HG03025 (cell line): Measurements from ENCODE around the gene SIK1.
"Not testable (repeated sequence)": the region's sequence is repeated elsewhere in the genome, so short reads cannot be mapped to it uniquely, and the experiment has no call there.

Source experiments
- ATAC-seq: cut with Tn5 transposase; IDR thresholded peaks from one replicate; pipeline ENCODE4 v1.9.1; 2021; ENCODE audit warnings: mild to moderate bottlenecking, moderate library complexity; ENCODE audit not compliant: unreplicated experiment, low FRiP score

SIK1 gene

DNA sequence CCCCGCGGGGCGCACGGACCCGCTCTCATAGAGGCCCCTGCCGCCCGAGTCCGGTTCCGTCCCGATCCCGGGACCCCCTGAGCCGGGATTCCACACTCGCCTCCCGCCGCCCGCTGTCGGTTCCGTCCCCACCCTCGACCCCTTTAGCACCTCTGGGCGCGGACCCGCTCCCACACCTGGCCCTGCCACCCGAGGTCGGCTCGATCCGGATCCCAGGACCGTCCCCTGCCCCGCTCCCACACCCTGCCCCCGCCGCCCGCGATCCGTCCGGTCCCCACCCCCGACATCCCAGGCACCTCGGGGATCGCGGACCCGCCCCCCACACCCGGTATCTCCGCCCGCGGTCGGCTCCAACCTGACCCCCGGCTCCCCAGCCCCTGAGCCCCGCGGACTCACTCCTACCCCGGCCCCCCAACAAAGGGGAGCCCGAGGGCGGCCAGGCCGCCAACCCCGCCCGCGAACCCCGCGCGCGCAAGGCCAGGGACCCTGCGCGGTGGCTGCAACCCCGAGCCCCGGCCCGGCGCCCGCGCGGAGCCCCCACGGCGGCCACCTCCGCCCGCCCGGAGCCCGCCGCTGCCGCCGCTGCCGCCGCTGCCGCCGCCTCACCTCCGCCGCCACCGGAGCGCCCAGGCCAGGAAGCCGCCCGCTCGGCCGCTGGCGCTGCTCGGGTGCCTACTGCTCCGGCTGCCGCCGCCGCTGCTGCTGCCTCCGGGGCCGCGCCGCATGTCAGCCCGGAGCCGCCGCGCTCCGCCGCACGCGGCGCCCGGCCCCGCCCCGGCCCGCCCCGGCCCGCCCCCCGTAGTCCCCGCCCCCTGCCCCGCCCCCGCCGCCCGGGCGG, at the start of gene SIK1:
SIK1 (minus strand) TSS at position 728 of the 838 bp plus-strand sequence. CDS start 953 bp downstream, outside the sequence.
- ATAC-seq: peak; percentile 35

DNA sequence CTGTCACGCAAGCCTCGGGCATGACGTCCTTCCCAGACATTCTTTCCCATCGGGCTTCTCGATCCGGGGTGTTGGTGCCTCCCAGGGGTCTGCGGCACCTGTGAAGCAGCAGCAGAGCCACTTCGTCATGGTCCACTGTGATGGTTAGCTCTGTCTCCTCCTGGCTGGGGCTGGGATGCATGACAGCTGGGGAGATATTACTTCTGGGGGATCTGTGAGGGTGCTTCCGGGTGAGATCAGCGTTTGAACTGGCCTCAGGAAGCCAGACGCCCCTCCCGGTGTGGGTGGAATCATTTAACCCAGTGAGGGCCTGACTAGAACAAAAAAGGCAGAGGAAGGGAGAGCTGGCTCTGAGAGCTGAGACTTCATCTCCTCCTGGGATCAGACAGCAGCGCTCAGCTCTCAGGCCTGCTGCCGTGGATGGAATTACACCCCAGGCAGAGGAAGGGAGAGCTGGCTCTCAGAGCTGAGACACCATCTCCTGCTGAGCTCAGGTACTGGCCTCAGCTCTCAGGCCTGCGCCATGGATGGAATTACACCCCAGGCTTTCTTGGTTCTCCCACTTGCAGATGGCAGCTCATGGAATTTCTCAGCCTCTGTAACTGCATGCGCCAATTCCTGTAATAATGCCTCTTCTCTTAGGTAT, 44.8 kb upstream of the SIK1 start:
- ATAC-seq: not testable (repeated sequence)

DNA sequence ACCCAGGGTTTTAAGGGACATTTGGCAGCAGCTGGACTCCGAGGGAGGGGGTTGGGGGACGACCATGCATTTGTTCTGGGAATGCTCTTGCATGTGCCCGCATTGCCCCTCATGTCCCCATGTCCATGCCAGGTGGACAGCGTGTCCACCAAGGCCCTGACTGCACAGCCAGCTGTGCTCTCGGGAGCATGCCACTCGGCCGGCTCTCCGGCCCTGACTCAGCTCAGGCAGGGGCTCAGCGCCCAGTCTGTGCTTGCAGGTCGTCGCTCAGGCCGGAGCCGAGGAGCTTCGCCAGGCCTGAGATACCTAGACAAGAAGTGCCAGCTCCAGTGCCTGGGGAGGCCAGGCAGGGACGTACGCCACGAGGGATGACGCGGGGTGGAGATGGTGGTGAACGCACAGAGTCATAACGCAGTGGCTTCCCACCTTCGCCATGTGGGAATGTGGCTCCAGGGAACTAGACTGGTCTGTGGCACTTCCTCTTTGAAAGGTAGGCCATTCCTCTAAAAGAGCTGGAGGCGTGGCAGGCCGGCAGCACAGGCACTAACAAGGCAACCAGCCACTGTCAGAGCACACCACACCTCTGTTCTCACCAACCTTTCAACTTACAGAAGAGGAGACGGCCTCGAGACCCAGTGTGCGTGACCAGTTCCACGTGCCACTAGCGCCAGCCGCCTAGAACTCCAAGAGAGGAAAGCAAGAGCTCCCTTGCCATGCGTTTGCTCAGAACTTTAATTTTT, 43.0 kb upstream of the SIK1 start:
- ATAC-seq: not testable (repeated sequence)

DNA sequence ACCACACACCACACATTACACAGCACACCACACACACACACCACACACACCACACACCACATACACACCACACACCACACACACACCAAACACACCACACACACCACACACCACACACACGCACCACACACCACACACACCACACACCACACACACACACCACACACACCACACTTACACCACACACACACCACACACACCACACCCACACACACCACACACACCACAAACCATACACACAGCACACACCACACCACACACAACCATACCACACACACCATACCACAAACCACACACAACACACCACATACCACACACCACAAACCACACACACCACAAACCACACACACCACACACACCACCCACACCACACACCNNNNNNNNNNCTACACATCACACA, 40.9 kb upstream of the SIK1 start:
- ATAC-seq: no peak

DNA sequence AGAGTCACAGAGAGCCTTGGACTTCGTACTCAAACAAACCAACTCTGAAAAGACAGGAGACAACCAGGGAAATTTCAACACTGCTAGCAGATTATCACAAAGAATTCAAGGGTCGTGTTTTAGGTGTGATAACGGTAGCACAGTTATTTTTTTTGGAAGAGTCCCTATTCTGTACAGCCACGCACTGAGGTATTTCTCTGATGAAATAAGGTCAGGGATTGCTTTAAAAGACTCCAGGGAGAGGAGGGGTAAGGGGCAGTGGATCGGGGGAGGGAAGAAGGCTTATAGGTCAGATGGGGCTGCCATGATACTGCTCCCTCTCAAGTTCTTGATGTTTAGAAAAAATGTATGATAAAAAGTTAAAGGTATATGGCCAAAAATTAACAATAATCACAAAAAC, 38.2 kb upstream of the SIK1 start:
- ATAC-seq: not testable (repeated sequence)

DNA sequence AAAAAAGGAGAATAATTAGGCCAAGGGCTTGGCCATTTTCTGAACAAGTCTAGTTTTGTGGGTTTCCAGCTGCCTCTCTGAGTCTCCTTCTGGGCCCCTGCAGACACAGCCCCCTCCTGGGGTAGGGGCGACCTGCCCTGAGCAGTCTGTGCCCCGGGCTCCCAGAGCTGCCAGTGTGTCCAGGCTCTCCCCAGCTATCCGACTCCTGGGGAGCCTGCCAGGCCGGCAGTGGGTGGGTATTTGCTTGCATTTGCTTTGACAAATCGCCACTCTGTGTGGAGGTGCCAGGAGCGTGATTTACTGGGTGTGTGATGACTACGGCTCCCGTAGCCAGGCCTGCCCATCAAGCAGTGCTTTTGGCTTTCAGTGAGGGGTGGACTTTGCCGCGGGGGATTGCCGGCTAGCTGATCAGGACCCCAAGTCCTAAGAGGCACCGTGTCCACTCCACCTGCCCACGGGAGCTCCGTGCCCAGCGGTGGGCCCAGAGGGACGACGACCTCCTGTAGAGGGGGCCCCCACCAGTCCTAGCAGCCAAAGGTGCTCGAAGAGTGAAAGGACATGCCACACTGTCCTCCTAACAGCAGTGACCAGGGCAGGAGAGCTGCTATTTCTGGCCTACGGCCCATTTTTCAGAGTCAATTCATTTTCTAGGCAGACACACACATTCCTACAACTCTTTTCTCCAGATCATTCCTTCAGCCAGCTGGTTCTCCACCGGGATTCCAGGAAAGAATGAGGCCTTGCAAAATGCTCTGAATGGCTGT, 36.7 kb upstream of the SIK1 start:
- ATAC-seq: not testable (repeated sequence)

DNA sequence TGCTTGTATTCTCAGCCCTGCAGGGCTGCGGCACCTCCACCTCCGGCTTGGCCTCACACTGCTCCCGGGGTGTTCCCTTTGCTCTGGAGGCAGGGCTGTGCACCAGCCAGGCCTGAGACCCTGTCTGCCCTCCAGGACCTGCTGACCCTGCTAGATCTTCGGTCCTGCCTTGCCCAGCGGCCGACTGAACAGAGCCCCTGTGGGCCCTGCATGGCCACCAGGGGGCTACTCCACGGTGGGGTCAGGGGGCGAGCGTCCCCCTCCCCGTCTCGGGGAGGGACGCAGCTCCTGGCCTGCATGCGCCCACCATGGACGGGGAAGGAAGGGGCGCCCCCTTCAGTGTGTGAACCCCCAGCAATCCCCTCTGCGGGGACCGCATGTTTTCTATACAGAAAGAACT, 36.0 kb upstream of the SIK1 start:
- ATAC-seq: not testable (repeated sequence)

DNA sequence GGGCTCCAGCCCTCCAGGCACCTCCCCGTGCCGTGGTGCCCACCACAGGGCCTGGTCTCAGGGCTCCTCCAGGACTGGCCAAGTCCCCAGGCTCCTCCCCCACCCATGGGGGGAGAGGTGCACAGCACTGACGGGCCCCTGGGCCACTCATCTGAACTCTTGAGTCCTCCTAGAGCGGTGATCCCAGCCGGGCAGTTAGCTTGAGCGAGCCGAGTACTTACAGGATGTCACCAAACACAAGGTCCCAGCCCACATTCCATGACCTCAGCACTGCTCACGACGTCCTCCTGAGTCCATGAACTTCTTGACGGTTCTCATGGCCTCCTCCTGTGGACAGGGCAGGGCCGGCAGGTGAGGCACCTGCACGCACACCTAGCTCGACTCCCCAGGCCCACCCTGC, 33.5 kb upstream of the SIK1 start:
- not testable (repeated sequence) for ATAC-seq

DNA sequence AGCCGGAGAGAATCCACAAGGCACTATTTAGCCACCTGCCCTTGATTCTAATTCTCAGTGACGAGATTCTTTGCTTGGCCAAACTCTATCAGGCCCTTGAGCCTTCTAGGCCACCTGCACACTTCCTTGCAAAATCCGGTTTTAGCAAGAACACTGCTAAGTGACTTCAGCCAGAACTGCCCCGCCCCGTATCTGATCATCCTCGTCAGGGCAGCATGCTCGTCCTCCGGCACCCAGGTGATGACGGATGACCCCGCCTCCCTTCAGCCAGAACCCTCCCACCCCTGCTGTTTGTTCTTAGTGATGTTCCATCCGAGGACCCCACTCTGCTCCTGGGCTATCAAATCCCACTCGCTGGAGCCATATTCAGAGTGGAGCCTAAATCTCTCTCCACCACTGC, 32.1 kb upstream of the SIK1 start:
- ATAC-seq: not testable (repeated sequence)

DNA sequence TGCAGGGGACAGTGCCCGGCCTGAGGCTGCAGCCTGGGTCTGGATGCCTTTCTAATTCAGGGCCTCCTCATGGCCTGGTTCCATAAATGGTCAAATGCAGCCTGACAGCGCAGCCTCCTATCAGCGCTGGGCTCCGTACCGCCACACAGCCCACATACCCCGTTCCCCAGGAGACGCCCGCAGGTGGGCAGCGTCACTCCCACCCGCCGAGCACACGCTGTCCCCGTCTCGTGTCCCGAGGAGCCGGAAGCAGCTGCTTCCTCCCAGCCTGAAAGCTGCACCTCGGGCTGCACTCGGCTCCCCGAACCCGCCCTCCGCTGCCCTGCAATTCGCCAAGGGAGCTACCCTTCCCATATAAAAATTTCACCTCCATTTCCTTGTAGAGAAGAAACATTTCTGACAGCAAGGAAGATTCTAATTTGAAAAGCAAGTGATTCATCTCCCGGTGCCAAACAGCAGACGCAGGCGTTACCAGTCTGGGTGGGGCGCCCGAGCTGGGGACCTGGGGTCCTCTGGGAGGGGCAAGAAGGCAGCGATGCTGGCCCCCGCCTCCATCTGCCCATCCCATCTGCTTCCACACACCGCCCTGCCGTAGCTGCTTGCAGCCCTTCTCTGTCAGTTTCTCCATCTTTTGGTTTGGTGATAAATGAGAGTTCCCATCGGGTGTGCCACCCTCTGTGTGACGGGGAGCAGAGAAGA, 29.8 kb upstream of the SIK1 start:
- not testable (repeated sequence) for ATAC-seq

DNA sequence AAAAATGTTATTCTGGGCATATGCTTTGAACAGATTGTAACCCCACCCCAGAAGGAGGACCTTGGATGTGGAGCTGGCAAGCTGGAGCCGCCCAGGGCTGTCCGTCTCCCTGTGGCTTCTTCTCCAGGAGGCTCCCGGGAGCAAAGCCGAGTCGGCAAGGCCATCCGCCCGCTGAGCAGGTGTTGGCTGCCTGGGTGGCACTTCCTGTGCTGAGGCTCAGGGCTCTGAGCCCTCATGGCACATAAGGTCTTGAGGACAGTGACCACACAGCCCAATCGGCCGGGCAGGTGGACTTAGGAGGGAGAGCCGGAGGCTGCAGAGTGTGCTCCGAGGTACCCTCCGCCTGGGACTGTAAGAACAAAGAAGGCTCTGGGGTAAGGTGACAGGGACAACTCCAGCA, 28.8 kb upstream of the SIK1 start:
- ATAC-seq: not testable (repeated sequence)

DNA sequence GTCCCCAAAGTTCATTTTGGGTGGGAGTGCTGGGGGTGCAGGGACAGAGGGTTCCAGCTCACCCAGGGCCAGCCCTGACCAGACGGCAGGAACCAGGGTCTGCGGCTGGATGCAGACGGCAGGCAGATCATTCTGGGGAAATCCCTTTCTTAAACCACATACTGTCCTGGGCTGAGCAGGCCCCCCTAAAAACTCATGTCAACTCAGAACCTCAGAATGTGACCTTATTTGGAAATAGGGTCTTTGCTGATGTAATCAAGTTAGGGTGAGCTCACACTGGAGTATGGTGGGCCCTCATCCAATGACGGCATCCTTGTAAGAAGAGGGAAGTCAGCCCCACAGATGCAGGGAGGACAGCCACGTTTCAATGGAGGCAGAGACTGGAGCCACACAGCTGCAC, 27.2 kb upstream of the SIK1 start:
- ATAC-seq: not testable (repeated sequence)

DNA sequence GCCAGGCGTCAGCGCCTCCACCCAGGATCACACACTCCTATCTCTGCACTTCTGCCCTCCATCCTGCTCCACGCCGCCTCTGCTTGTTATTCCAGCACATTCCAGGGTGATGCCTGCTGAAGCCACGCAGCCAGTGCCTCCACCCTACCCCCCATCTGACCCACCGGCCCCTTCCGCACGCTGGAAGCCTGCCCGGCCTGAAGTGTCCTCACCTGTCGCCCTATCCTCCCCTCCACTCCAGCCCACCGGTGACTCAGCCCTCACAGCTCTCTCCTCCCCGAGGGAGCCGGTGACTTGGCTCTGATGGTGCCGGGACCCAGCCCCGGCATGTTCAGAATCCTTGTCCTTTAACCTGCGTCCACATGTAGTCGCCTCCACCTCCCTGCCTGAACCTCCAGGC, 24.9 kb upstream of the SIK1 start:
- ATAC-seq: not testable (repeated sequence)

DNA sequence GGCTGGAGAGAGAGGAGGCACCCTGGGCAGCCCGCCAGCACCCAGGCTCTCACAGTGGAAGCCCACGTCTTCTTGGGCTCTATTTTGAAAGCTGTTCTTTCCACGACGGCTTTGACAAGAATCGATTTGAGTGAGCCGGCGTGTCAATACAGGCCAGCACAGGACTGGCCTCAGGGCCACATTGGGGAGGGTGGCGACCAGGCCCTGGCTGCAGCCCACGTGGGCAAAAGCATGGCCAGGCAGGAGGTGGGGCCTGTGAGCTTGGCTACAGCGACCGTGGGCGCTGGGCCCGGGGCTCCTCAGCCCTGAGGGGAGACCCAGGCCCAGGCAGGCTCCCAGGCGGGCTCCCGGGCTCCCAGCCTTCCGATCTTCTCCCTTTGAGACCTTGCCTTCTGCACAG, 23.4 kb upstream of the SIK1 start:
- not testable (repeated sequence) for ATAC-seq

DNA sequence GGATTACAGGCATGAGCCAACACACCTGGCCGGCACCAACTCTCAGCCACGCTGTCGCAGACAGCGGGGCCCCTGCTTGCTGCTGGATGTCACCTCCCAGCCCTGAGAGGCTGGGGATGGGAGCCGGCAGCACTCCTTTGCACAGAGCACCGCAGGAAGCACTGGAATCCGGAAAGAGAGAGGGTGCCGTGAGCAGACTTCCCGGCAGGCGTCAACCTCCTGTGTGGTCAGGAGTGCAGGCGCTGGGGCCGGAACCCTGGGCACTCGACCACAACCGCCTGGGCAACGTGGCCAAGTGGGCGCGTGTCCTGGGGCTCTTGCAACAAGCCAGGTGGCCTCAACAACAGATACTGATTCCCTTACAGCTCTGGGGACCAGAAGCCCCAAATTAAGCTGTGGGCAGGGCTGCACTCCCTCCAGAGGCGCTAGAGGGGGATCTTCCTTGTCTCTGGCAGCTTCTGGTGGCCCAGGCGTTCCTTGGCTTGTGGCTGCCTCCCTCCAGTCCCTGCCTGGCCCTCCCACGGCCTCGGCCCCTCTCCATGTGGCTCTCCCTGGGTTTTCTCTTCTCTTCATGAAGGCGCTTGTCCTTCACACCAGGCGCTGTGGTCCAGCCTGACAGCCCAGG, 20.5 kb upstream of the SIK1 start:
- ATAC-seq: not testable (repeated sequence)

DNA sequence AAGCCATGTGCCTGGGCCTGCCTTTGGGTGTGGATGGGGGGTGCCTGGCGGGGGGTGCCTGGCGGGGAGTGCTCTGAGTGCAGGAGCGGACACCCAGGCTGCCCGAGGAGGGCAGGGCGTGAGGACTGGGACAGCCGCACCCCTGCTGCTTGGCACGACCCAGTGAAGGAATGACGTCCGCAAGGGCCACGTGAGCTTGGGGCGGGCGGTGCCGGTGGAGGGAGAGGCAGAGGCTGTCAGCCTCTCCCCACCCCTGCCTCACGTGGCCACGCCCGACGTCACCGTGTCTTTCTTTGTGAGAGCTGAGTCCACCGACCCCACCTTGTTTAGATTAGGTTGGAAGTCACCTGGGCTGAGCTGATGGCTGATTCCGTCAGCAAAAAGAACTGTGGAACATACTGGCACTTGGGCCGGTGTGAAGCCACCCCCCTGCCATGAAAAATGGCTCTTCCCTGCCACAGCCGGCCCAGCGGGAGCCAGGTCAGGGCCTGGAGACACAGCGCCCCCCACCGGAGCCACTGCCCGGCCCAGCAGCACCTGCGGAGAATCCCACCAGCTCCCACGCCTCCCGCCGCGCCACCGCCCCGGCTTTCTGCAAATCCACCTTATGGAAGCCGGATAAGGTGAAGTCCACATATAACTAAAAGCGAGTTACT, 19.5 kb upstream of the SIK1 start:
- ATAC-seq: not testable (repeated sequence)

DNA sequence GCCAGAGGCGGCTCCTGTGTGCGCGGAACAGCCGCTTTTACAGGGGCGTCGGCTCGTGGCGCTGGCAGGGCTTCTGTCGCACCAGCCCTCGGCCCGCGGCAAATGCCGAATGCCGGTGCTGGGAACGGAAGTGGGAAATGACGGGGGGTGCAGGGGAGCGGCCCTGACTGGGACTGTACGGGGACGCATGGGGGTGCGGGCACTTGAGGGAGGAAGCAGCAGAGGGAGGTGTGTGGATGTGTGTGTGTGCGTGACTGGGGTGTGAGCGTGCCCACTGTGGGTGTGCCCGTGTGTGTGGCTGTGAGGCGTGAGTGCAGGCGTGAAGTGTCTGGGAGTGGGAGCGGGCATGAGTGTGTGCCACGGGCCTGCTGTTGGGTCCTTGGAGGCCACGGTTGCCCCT, 17.6 kb upstream of the SIK1 start:
- ATAC-seq: not testable (repeated sequence)

DNA sequence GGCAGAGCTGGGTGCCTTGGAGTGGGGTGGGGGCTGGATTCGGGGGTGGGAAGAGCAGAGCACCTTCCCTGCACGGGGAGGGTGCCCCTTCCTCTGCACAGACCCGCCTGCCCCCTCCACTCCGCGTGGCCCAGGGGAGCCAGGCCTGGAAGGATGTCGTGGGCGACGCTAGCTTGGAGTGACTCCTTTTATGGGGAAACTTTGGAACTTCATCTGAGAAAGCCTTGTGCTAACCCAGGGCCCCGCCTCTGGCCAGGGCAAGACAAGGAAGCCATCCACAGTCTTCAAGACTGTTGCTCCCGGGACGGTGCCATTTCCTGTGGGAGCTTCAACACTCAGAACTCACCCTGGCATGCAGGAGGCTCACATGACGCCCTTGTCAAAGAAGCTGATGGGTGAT, 15.6 kb upstream of the SIK1 start:
- ATAC-seq: not testable (repeated sequence)
